C4-2B (cell line): ENCODE data around the gene MED12.

Experiments
- CTCF ChIP-seq: fragments of 450-650 bp; conservative IDR thresholded peaks from 2 replicates; pipeline ENCODE4 v1.5.1; 2017; ENCODE audit warnings: mild to moderate bottlenecking
- ZFX ChIP-seq: fragments of 450-650 bp; IDR thresholded peaks from 2 replicates; pipeline ENCODE4 v1.6.1; 2017

- TF ChIP-seq CTCF (no peak), ZFX (no peak)
These were observed at the start of gene MED12 for GRCh38 chrX:71118032-71118984.
